Measurements from ENCODE around the gene COBLL1. TPM values are rescaled to one million over a fixed set of nuclear protein-coding genes. Genes with fewer than 3 reads are reported as not detected.
A peak's percentile ranks its signal among the peaks of the same experiment; 100 is the strongest.

The COBLL1 gene
- total RNA-seq, 1 donor from 2014 or later, result 18.6 TPM

DNA sequence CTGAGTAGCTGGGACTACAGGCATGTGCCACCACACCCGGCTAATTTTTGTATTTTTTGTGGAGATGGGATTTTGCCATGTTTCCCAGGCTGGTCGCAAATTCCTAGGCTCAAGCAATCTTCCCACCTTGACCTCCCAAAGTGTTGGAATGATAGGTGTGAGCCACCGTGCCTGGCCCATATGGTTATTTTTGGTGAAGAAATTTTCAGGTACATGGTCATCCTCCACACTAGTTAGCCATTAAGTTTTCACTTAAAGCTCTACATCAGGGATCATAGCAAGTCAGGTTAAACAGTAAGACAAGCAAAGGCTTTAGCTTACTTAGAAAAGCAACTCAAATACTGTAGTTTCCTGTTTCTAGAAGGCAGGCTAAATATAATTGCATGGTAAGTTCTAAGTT lies 116.1 kb downstream of the COBLL1 start:
- FAIRE-seq, result no peak
- no peak for DNase-seq (ENCODE audit: low read depth)
- H3K27me3 Mint-ChIP-seq (ENCODE audit: low read depth, unreplicated experiment), result no peaks in the 10 kb centered on the region
- Histone ChIP-seq H3K4me3 (ENCODE audit: insufficient read depth, low read depth, low read length) (no peak overlapping the region), H3K36me3 (ENCODE audit: insufficient read depth, low read length) (no peaks in the 10 kb centered on the region), H3K4me2 (ENCODE audit: low read length) (no peak overlapping the region), H4K20me1 (ENCODE audit: insufficient read depth, low read length) (no peaks in the 10 kb centered on the region), H3K9ac (ENCODE audit: low read length) (no peak overlapping the region), H3K4me1 (ENCODE audit: insufficient read depth, low read length) (peaks cover 2% of the 10 kb centered on the region), H2AFZ (ENCODE audit: low read depth, low read length) (no peak overlapping the region), H3K27ac (ENCODE audit: low read depth, low read length) (no peak overlapping the region), H3K79me2 (ENCODE audit: insufficient read depth, low read length) (no peaks in the 10 kb centered on the region), H3K9me3 (ENCODE audit: insufficient read depth, low read depth, low read length) (no peaks in the 10 kb centered on the region), H3K27me3 (ENCODE audit: insufficient read depth, low read length) (no peaks in the 10 kb centered on the region)
- no peak overlapping the region for H3K4me3 Mint-ChIP-seq (ENCODE audit: unreplicated experiment)
- no peak overlapping the region for H3K27ac Mint-ChIP-seq (ENCODE audit: unreplicated experiment)
- no peak for TF ChIP-seq EZH2 (IDR thresholded peaks at IDR 0.05; ENCODE audit: insufficient read depth, low read length)
- TF ChIP-seq, protein P1, sequence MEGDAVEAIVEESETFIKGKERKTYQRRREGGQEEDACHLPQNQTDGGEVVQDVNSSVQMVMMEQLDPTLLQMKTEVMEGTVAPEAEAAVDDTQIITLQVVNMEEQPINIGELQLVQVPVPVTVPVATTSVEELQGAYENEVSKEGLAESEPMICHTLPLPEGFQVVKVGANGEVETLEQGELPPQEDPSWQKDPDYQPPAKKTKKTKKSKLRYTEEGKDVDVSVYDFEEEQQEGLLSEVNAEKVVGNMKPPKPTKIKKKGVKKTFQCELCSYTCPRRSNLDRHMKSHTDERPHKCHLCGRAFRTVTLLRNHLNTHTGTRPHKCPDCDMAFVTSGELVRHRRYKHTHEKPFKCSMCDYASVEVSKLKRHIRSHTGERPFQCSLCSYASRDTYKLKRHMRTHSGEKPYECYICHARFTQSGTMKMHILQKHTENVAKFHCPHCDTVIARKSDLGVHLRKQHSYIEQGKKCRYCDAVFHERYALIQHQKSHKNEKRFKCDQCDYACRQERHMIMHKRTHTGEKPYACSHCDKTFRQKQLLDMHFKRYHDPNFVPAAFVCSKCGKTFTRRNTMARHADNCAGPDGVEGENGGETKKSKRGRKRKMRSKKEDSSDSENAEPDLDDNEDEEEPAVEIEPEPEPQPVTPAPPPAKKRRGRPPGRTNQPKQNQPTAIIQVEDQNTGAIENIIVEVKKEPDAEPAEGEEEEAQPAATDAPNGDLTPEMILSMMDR (IDR thresholded peaks at IDR 0.05; ENCODE audit: insufficient read depth, low read depth, low read length), result no peak
- H3K4me1 Mint-ChIP-seq (ENCODE audit: low read depth, unreplicated experiment), result peaks cover 25% of the 10 kb centered on the region
- no peaks in the 10 kb centered on the region for H3K9me3 Mint-ChIP-seq (ENCODE audit: unreplicated experiment)
- no peaks in the 10 kb centered on the region for H3K36me3 Mint-ChIP-seq (ENCODE audit: low read depth, unreplicated experiment)

DNA sequence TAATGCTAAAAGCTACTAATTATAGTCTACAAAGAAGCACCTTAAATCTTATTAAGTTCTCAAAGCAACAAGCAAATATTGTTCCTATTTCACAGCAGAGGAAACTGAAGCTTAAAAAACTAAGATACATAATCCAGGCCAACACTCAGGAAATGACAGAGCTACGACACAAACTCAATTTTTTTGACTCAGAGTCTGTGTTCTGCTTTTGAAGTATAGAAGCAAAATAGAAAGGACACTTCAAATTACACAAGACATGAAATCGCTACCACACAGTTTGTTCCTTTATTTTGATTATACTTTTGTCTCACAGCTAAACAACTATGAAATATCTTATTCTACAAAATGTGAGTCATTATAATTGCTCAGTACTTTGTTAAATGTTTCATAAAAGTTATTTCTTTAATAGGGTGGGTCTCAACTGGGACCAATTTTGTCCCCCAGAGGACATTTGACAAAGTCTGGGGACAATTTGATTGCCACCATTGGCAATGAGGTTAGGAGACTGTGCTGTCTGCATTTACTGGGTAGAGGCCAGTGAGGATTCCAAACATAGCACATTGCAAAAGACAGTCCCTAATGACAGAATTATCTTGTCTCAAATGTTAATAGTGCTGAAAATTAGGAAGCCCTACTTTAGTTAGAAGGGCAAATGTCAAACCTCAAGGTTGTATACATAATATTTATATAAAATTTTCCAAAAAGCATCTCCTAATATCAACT lies 118.8 kb downstream of the COBLL1 start:
- Histone ChIP-seq H2AFZ (ENCODE audit: low read depth, low read length) (no peak overlapping the region), H4K20me1 (ENCODE audit: insufficient read depth, low read length) (no peaks in the 10 kb centered on the region), H3K4me1 (ENCODE audit: insufficient read depth, low read length) (peaks cover 4% of the 10 kb centered on the region), H3K36me3 (ENCODE audit: insufficient read depth, low read length) (no peaks in the 10 kb centered on the region), H3K79me2 (ENCODE audit: insufficient read depth, low read length) (no peaks in the 10 kb centered on the region), H3K27ac (ENCODE audit: low read depth, low read length) (no peak overlapping the region), H3K9me3 (ENCODE audit: insufficient read depth, low read depth, low read length) (no peaks in the 10 kb centered on the region), H3K27me3 (ENCODE audit: insufficient read depth, low read length) (no peaks in the 10 kb centered on the region), H3K4me2 (ENCODE audit: low read length) (no peak overlapping the region), H3K9ac (ENCODE audit: low read length) (no peak overlapping the region), H3K4me3 (ENCODE audit: insufficient read depth, low read depth, low read length) (no peak overlapping the region)
- Mint-ChIP-seq H3K36me3 (ENCODE audit: low read depth, unreplicated experiment) (no peaks in the 10 kb centered on the region), H3K27ac (ENCODE audit: unreplicated experiment) (peak overlapping the region; percentile 56), H3K4me1 (ENCODE audit: low read depth, unreplicated experiment) (peaks cover 41% of the 10 kb centered on the region), H3K9me3 (ENCODE audit: unreplicated experiment) (no peaks in the 10 kb centered on the region), H3K27me3 (ENCODE audit: low read depth, unreplicated experiment) (no peaks in the 10 kb centered on the region), H3K4me3 (ENCODE audit: unreplicated experiment) (peak overlapping the region; percentile 56)
- DNase-seq (ENCODE audit: low read depth) (no peak), FAIRE-seq (no peak)
- TF ChIP-seq EZH2 (IDR thresholded peaks at IDR 0.05; ENCODE audit: insufficient read depth, low read length), result no peak
- TF ChIP-seq, protein P1 (IDR thresholded peaks at IDR 0.05; ENCODE audit: insufficient read depth, low read depth, low read length), result no peak

DNA sequence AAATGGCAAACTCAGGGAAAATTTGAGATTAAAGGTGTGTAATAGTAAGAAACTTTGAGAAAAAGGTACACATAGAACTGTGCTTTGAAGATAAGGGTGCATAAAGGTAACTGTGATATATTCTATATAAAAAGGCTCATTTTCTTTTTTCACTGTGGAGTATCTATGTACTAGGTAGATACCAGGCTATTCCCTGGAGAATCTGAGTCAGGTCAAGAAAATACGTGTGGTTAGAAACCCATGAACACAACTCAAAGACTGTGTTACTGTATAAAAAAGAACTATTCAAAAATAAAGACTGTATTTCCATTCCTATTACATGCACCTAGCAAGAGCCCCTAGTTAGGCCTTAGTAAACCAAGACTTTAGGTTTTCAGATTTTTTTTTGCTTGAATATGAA lies 120.2 kb downstream of the COBLL1 start:
- no peaks in the 10 kb centered on the region for H3K27me3 ChIP-seq (ENCODE audit: insufficient read depth, low read length)
- H4K20me1 ChIP-seq (ENCODE audit: insufficient read depth, low read length), result no peaks in the 10 kb centered on the region
- no peaks in the 10 kb centered on the region for H3K9me3 ChIP-seq (ENCODE audit: insufficient read depth, low read depth, low read length)
- Mint-ChIP-seq H3K27me3 (ENCODE audit: low read depth, unreplicated experiment) (no peaks in the 10 kb centered on the region), H3K4me1 (ENCODE audit: low read depth, unreplicated experiment) (peaks cover 41% of the 10 kb centered on the region), H3K9me3 (ENCODE audit: unreplicated experiment) (no peaks in the 10 kb centered on the region), H3K36me3 (ENCODE audit: low read depth, unreplicated experiment) (no peaks in the 10 kb centered on the region), H3K27ac (ENCODE audit: unreplicated experiment) (peak overlapping the region; percentile 59), H3K4me3 (ENCODE audit: unreplicated experiment) (no peak overlapping the region)
- DNase-seq (ENCODE audit: low read depth) (no peak), FAIRE-seq (no peak)
- H2AFZ ChIP-seq (ENCODE audit: low read depth, low read length), result no peak overlapping the region
- no peak overlapping the region for H3K4me3 ChIP-seq (ENCODE audit: insufficient read depth, low read depth, low read length)
- H3K9ac ChIP-seq (ENCODE audit: low read length), result no peak overlapping the region
- no peak overlapping the region for H3K4me2 ChIP-seq (ENCODE audit: low read length)
- H3K79me2 ChIP-seq (ENCODE audit: insufficient read depth, low read length), result no peaks in the 10 kb centered on the region
- no peak overlapping the region for H3K27ac ChIP-seq (ENCODE audit: low read depth, low read length)
- no peak for TF ChIP-seq EZH2 (IDR thresholded peaks at IDR 0.05; ENCODE audit: insufficient read depth, low read length)
- TF ChIP-seq, protein P1 (IDR thresholded peaks at IDR 0.05; ENCODE audit: insufficient read depth, low read depth, low read length), result no peak
- H3K4me1 ChIP-seq (ENCODE audit: insufficient read depth, low read length), result peaks cover 4% of the 10 kb centered on the region
- no peaks in the 10 kb centered on the region for H3K36me3 ChIP-seq (ENCODE audit: insufficient read depth, low read length)
